HCT116 (cell line): Measurements from ENCODE around the gene PI16. TPM values are rescaled to one million over a fixed set of nuclear protein-coding genes. Genes with fewer than 3 reads are reported as not detected.

ENCODE experiments used
- ATAC-seq: fragments of 200-7000 bp; cut with Tn5 transposase; 2 replicates; pipeline ENCODE4 v1.9.1; 2020; ENCODE audit warnings: mild to moderate bottlenecking, moderate library complexity
- BruUV-seq: library from RNA; stranded (reverse); fragments of 400-500 nt; replicated peaks from 2 replicates; lab custom pipeline; 2021; lab: Mats Ljungman, UMichigan
- CTCF ChIA-PET: fragments of 300-600 bp; sonication (Branson Sonifier 250); formaldehyde crosslinking; loops from one replicate; lab custom pipeline; 2021; ENCODE audit warnings: antibody characterized with exemption; lab: Charles Lee
- POLR2A ChIA-PET: fragments of 300-600, 350-600 bp; sonication (Branson Sonifier 250); formaldehyde crosslinking; loops from one replicate; lab custom pipeline; 2021; ENCODE audit warnings: antibody characterized with exemption; lab: Charles Lee
- RAD21 ChIA-PET, 2 experiments: fragments of 300-600 bp; sonication (Branson Sonifier 250); formaldehyde crosslinking; loops; one replicate each; lab custom pipeline; 2023; ENCODE audit warnings: low total read pairs in 2 of 2; ENCODE audit not compliant: uncharacterized antibody in 2 of 2, unreplicated experiment in 2 of 2, low non-redundant PET in 1 of 2; lab: Charles Lee
- DNase-seq: peaks from one replicate; pipeline ENCODE4 v3.0.0-alpha.2; 2010; ENCODE audit warnings: low read depth, low spot score
- H2AFZ ChIP-seq: fragments of 200-600 bp; shearing (Covaris generic), sonication (generic); 2 replicates; pipeline ENCODE4 v1.6.1; 2017; ENCODE audit warnings: low read depth, mixed run types, mixed read lengths, antibody characterized with exemption, low read length; ENCODE audit not compliant: poor library complexity, severe bottlenecking
- H3K27ac ChIP-seq: 2 replicates; pipeline ENCODE4 v1.5.1; 2012; ENCODE audit warnings: low read depth, low read length
- H3K27me3 ChIP-seq: fragments of 200-600 bp; sonication (generic); 2 replicates; pipeline ENCODE4 v1.6.1; 2016; ENCODE audit warnings: mixed run types, low read length, mixed read lengths; ENCODE audit not compliant: insufficient read depth
- H3K36me3 ChIP-seq, 2 experiments: fragments of 200-500 bp in 1 of 2; fragments of 200-600 bp in 1 of 2; sonication (Bioruptor generic) in 1 of 2; sonication (generic) in 1 of 2; 2 replicates each; pipeline versions ENCODE4 v1.5.1 to v1.6.1; 2014 to 2016; ENCODE audit warnings: low read length in 2 of 2, inconsistent platforms in 1 of 2, mixed read lengths in 1 of 2, mixed run types in 1 of 2; ENCODE audit not compliant: insufficient read depth in 2 of 2, control insufficient read depth in 1 of 2
- H3K4me1 ChIP-seq, 2 experiments: fragments of 200-600 bp in 1 of 2; sonication (generic) in 1 of 2; 2 replicates each; pipeline versions ENCODE4 v1.5.1 to v1.6.1; 2012 to 2017; ENCODE audit warnings: low read length in 2 of 2, inconsistent platforms in 1 of 2, mild to moderate bottlenecking in 1 of 2, mixed read lengths in 1 of 2, mixed run types in 1 of 2, moderate library complexity in 1 of 2; ENCODE audit not compliant: insufficient read depth in 2 of 2, control insufficient read depth in 1 of 2
- H3K4me2 ChIP-seq: fragments of 200-600 bp; sonication (generic); 2 replicates; pipeline ENCODE4 v1.6.1; 2017; ENCODE audit warnings: mixed run types, low read length, mixed read lengths
- H3K4me3 ChIP-seq, 2 experiments: fragments of 200-600 bp in 1 of 2; sonication (generic) in 1 of 2; replicated peaks in 1 of 2; 2 replicates each; pipeline ENCODE4 v1.5.1; 2011 to 2016; ENCODE audit warnings: low read length in 2 of 2, control low read depth in 1 of 2, low read depth in 1 of 2, mild to moderate bottlenecking in 1 of 2, mixed read lengths in 1 of 2, mixed run types in 1 of 2
- H3K79me2 ChIP-seq: fragments of 200-600 bp; sonication (generic); 2 replicates; pipeline ENCODE4 v1.6.1; 2017; ENCODE audit warnings: mild to moderate bottlenecking, mixed run types, low read length, moderate library complexity, mixed read lengths; ENCODE audit not compliant: insufficient read depth
- H3K9ac ChIP-seq: fragments of 200-600 bp; sonication (generic); 2 replicates; pipeline ENCODE4 v1.6.1; 2016; ENCODE audit warnings: low read length, mixed read lengths
- H3K9me2 ChIP-seq: fragments of 200-600 bp; sonication (generic), shearing (Covaris generic); 2 replicates; pipeline ENCODE4 v1.6.1; 2017; ENCODE audit warnings: mixed run types, mild to moderate bottlenecking, moderate library complexity; ENCODE audit not compliant: insufficient read depth
- H3K9me3 ChIP-seq, 2 experiments: fragments of 200-500 bp in 1 of 2; fragments of 200-600 bp in 1 of 2; sonication (Bioruptor generic) in 1 of 2; sonication (generic) in 1 of 2; 2 replicates each; pipeline ENCODE4 v1.6.1; 2014 to 2017; ENCODE audit warnings: low read length in 2 of 2, mixed read lengths in 2 of 2, inconsistent platforms in 1 of 2, low read depth in 1 of 2, mild to moderate bottlenecking in 1 of 2, mixed run types in 1 of 2, moderate library complexity in 1 of 2; ENCODE audit not compliant: control insufficient read depth in 1 of 2, insufficient read depth in 1 of 2
- H4K20me1 ChIP-seq: fragments of 200-600 bp; sonication (generic), shearing (Covaris generic); 2 replicates; pipeline ENCODE4 v1.6.1; 2017; ENCODE audit warnings: mixed run types, mild to moderate bottlenecking, moderate library complexity; ENCODE audit not compliant: insufficient read depth
- ATF3 ChIP-seq: IDR thresholded peaks from 2 replicates; pipeline ENCODE4 v1.6.1; 2012
- CEBPB ChIP-seq: IDR thresholded peaks from 2 replicates; pipeline ENCODE4 v1.6.1; 2012; ENCODE audit warnings: low read depth
- CTCF ChIP-seq, 3 experiments: fragments of 200-600 bp in 1 of 3; sonication (generic) in 1 of 3; IDR thresholded peaks in 2 of 3; conservative IDR thresholded peaks in 1 of 3; 2 replicates each; pipeline ENCODE4 v1.5.1; 2012 to 2017; ENCODE audit warnings: low read depth in 2 of 3, low read length in 2 of 3, antibody characterized with exemption in 1 of 3, borderline replicate concordance in 1 of 3, control low read depth in 1 of 3, mild to moderate bottlenecking in 1 of 3, mixed read lengths in 1 of 3, mixed run types in 1 of 3, moderate library complexity in 1 of 3; ENCODE audit not compliant: insufficient read depth in 1 of 3
- EGR1 ChIP-seq: IDR thresholded peaks from 2 replicates; pipeline ENCODE4 v1.6.1; 2012; ENCODE audit warnings: low read depth
- ELF1 ChIP-seq: IDR thresholded peaks from 2 replicates; pipeline ENCODE4 v1.6.1; 2012; ENCODE audit warnings: low read depth, borderline replicate concordance
- EZH2 ChIP-seq: fragments of 200-600 bp; sonication (generic); IDR thresholded peaks from 2 replicates; pipeline ENCODE4 v1.6.1; 2017; ENCODE audit warnings: antibody characterized with exemption, mixed run types
- EZH2phosphoT487 ChIP-seq: fragments of 200-600 bp; IDR thresholded peaks from 2 replicates; pipeline ENCODE4 v1.6.1; 2018; ENCODE audit warnings: antibody characterized with exemption, borderline replicate concordance
- FOSL1 ChIP-seq: IDR thresholded peaks from 2 replicates; pipeline ENCODE4 v1.6.1; 2012; ENCODE audit warnings: low read depth
- JUND ChIP-seq: IDR thresholded peaks from 2 replicates; pipeline ENCODE4 v1.6.1; 2012
- SIN3A ChIP-seq: IDR thresholded peaks from 2 replicates; pipeline ENCODE4 v1.6.1; 2012; ENCODE audit warnings: low read depth
- SP1 ChIP-seq: IDR thresholded peaks from 2 replicates; pipeline ENCODE4 v1.6.1; 2012; ENCODE audit warnings: low read depth
- TCF7L2 ChIP-seq: IDR thresholded peaks from 2 replicates; pipeline ENCODE4 v1.7.0; 2011; ENCODE audit warnings: borderline replicate concordance, inconsistent platforms; ENCODE audit not compliant: insufficient read depth, insufficient read length; ENCODE audit errors: extremely low read depth
- ZBTB33 ChIP-seq: IDR thresholded peaks from 2 replicates; pipeline ENCODE4 v1.6.1; 2011; ENCODE audit warnings: mild to moderate bottlenecking, low read length, moderate library complexity; ENCODE audit not compliant: insufficient replicate concordance; ENCODE audit errors: extremely low read depth
- ZFX ChIP-seq: fragments of 450-650 bp; IDR thresholded peaks from 2 replicates; pipeline ENCODE4 v1.6.1; 2017
- ZNF274 ChIP-seq: fragments of 200-500 bp; sonication (Bioruptor generic); IDR thresholded peaks from 2 replicates; pipeline ENCODE4 v1.6.1; 2014; ENCODE audit warnings: mild to moderate bottlenecking, low read depth, low read length, inconsistent platforms
- intact Hi-C: fragments of 100-400 bp; cut with micrococcal nuclease; formaldehyde crosslinking; loops from 2 replicates; pipeline ENCODE4 v1.10.0; 2022
- total RNA-seq: library from RNA; stranded (reverse); gene quantifications from one replicate; pipeline ENCODE4 v1.2.1, GENCODE V29; 2021; ENCODE audit not compliant: unreplicated experiment

The PI16 gene
- total RNA-seq, 1 experiment from 2014 or later, result 0.59 TPM

- CTCF ChIA-PET, result no interaction called here
- H3K4me3 ChIP-seq, result no peak overlapping the region
- H3K27ac ChIP-seq, result no peak overlapping the region
- H3K9me3 ChIP-seq, result no peaks in the 10 kb centered on the region
- DNase-seq, result no peak
- TF ChIP-seq ATF3 (no peak), CEBPB (no peak), CTCF (IDR thresholded peaks at IDR 0.05 in 2 of 3, conservative IDR thresholded peaks at IDR 0.05 in 1 of 3; ENCODE audit: borderline replicate concordance in 1 of 3, insufficient read depth in 1 of 3, low read depth in 2 of 3, low read length in 2 of 3) (no peak), SIN3A (no peak), ZNF274 (no peak), TCF7L2 (no peak), EZH2 (no peak), SP1 (no peak), EGR1 (no peak), ZBTB33 (no peak), FOSL1 (no peak), EZH2phosphoT487 (no peak), JUND (no peak), ELF1 (no peak), ZFX (no peak)
- TF ChIP-seq, all 23 proteins: peak for 0
- peaks cover 0 to 11% of the 10 kb centered on the region in 2 experiments; a peak in 2 of 4 replicates for H3K4me1 ChIP-seq
- no peak overlapping the region for H2AFZ ChIP-seq
- no peaks in the 10 kb centered on the region for H3K79me2 ChIP-seq
- no peak for ATAC-seq
- intact Hi-C loops, result no loop called here
- ChIA-PET RAD21 (no interaction called here), POLR2A (no interaction called here)
- no peak overlapping the region for H3K9ac ChIP-seq
- H3K9me2 ChIP-seq, result no peaks in the 10 kb centered on the region
- H3K27me3 ChIP-seq, result no peaks in the 10 kb centered on the region
- H3K36me3 ChIP-seq, result peaks cover 0 to 2% of the 10 kb centered on the region in 2 experiments; a peak in 1 of 4 replicates
- H3K4me2 ChIP-seq, result no peak overlapping the region
- no TSS peak for BruUV-seq
- H4K20me1 ChIP-seq, result no peaks in the 10 kb centered on the region
Measured at GRCh38 chr6:36924131-36924530, 30.4 kb upstream of the PI16 start.
